IPS-20b (cell line): Measurements from ENCODE around the gene SLC25A38.
A peak's percentile ranks its signal among the peaks of the same experiment; 100 is the strongest.

ENCODE experiments used
- H3K27ac ChIP-seq: one replicate; pipeline ENCODE4 v1.5.1; 2013; ENCODE audit warnings: low read length
- H3K27me3 ChIP-seq: 2 replicates; pipeline ENCODE4 v1.6.1; 2013; ENCODE audit warnings: mild to moderate bottlenecking, low read length, inconsistent platforms; ENCODE audit not compliant: insufficient read depth
- H3K36me3 ChIP-seq: 2 replicates; pipeline ENCODE4 v1.6.1; 2013; ENCODE audit warnings: low read depth, mild to moderate bottlenecking, inconsistent platforms, low read length, moderate library complexity; ENCODE audit not compliant: insufficient read depth
- H3K4me1 ChIP-seq: 2 replicates; pipeline ENCODE4 v1.6.1; 2013; ENCODE audit warnings: mild to moderate bottlenecking, control low read depth, inconsistent platforms, low read length, moderate library complexity; ENCODE audit not compliant: insufficient read depth
- H3K4me3 ChIP-seq: 2 replicates; pipeline ENCODE4 v1.5.1; 2013; ENCODE audit warnings: mild to moderate bottlenecking, low read length, inconsistent platforms
- H3K9ac ChIP-seq: 2 replicates; pipeline ENCODE4 v1.6.1; 2013; ENCODE audit warnings: low read depth, mild to moderate bottlenecking, inconsistent platforms, low read length, moderate library complexity
- H3K9me3 ChIP-seq: 2 replicates; pipeline ENCODE4 v1.6.1; 2013; ENCODE audit warnings: mild to moderate bottlenecking, low read depth, low read length, inconsistent platforms; ENCODE audit not compliant: insufficient read depth

The SLC25A38 gene

GRCh38 chr3:39396690-39397089 lies 13.5 kb downstream of the SLC25A38 start:
- Histone ChIP-seq H3K36me3 (peaks cover 78% of the 10 kb centered on the region), H3K9ac (no peak overlapping the region), H3K27me3 (no peaks in the 10 kb centered on the region), H3K4me3 (no peak overlapping the region), H3K9me3 (no peaks in the 10 kb centered on the region), H3K4me1 (peaks cover 3% of the 10 kb centered on the region), H3K27ac (no peak overlapping the region)

- H3K4me3 ChIP-seq: no peak overlapping the region
- peaks cover 58% of the 10 kb centered on the region for H3K36me3 ChIP-seq
These were observed 15.5 kb downstream of the SLC25A38 start for GRCh38 chr3:39398700-39399099.

GRCh38 chr3:39401983-39402382 lies 18.8 kb downstream of the SLC25A38 start:
- H3K27ac ChIP-seq: peak overlapping the region; percentile 48
- no peak overlapping the region for H3K4me3 ChIP-seq
- peaks cover 29% of the 10 kb centered on the region for H3K36me3 ChIP-seq
- H3K9ac ChIP-seq: peak overlapping the region; percentile 18; the same call in 1 of the 2 replicates
- no peaks in the 10 kb centered on the region for H3K27me3 ChIP-seq
- H3K4me1 ChIP-seq: peaks cover 17% of the 10 kb centered on the region
- H3K9me3 ChIP-seq: no peaks in the 10 kb centered on the region

More at GRCh38 chr3:39398700-39399099, 15.5 kb downstream of the SLC25A38 start:
- Histone ChIP-seq H3K9me3 (no peaks in the 10 kb centered on the region), H3K27me3 (no peaks in the 10 kb centered on the region), H3K27ac (no peak overlapping the region), H3K4me1 (peaks cover 8% of the 10 kb centered on the region), H3K9ac (no peak overlapping the region)

- no peaks in the 10 kb centered on the region for H3K9me3 ChIP-seq
- H3K27me3 ChIP-seq: no peaks in the 10 kb centered on the region
- H3K4me3 ChIP-seq: peak overlapping the region; percentile 99
- peak overlapping the region; percentile 58 for H3K27ac ChIP-seq
- peaks cover 43% of the 10 kb centered on the region for H3K36me3 ChIP-seq
- peaks cover 27% of the 10 kb centered on the region for H3K4me1 ChIP-seq
- H3K9ac ChIP-seq: peak overlapping the region; percentile 97
These were observed 21.9 kb downstream of the SLC25A38 start for GRCh38 chr3:39404943-39405686.

GRCh38 chr3:39405687-39406367 lies 22.7 kb downstream of the SLC25A38 start:
- Histone ChIP-seq H3K4me1 (peaks cover 27% of the 10 kb centered on the region), H3K9ac (peak overlapping the region; percentile 97), H3K36me3 (peaks cover 47% of the 10 kb centered on the region)

GRCh38 chr3:39406368-39407258 lies 23.4 kb downstream of the SLC25A38 start, which contains the start of gene RPSA:
RPSA (plus strand) TSS chr3:39406720; CDS start chr3:39407654, 934 bp downstream.
- H3K27ac ChIP-seq: peak within 1 kb of the TSS; percentile 88
- peak within 1 kb of the TSS; percentile 99 for H3K4me3 ChIP-seq
- no peaks in the 10 kb centered on the region for H3K9me3 ChIP-seq
- peaks cover 24% of the 10 kb centered on the region for H3K4me1 ChIP-seq
- no peaks in the 10 kb centered on the region for H3K27me3 ChIP-seq
- H3K36me3 ChIP-seq: peaks cover 50% of the 10 kb centered on the region
- H3K9ac ChIP-seq: peak within 1 kb of the TSS; percentile 97

More at GRCh38 chr3:39405687-39406367, 22.7 kb downstream of the SLC25A38 start:
- H3K27ac ChIP-seq: peak overlapping the region; percentile 58
- peak overlapping the region; percentile 99 for H3K4me3 ChIP-seq
- no peaks in the 10 kb centered on the region for H3K9me3 ChIP-seq
- no peaks in the 10 kb centered on the region for H3K27me3 ChIP-seq

GRCh38 chr3:39407259-39407629 lies 24.1 kb downstream of the SLC25A38 start:
- peaks cover 56% of the 10 kb centered on the region for H3K36me3 ChIP-seq
- H3K9me3 ChIP-seq: no peaks in the 10 kb centered on the region
- H3K4me3 ChIP-seq: peak overlapping the region; percentile 99
- peaks cover 22% of the 10 kb centered on the region; the same call in 1 of the 2 replicates for H3K4me1 ChIP-seq
- H3K9ac ChIP-seq: peak overlapping the region; percentile 97
- H3K27me3 ChIP-seq: no peaks in the 10 kb centered on the region
- peak overlapping the region; percentile 88 for H3K27ac ChIP-seq

- H3K9ac ChIP-seq: peak overlapping the region; percentile 97
- no peaks in the 10 kb centered on the region for H3K9me3 ChIP-seq
- H3K36me3 ChIP-seq: peaks cover 63% of the 10 kb centered on the region
- H3K4me3 ChIP-seq: peak overlapping the region; percentile 99
- H3K27ac ChIP-seq: peak overlapping the region; percentile 88
- H3K4me1 ChIP-seq: peaks cover 22% of the 10 kb centered on the region; the same call in 1 of the 2 replicates
- H3K27me3 ChIP-seq: no peaks in the 10 kb centered on the region
These were observed 24.8 kb downstream of the SLC25A38 start for GRCh38 chr3:39407773-39408492.

- Histone ChIP-seq H3K36me3 (peaks cover 71% of the 10 kb centered on the region), H3K9me3 (no peaks in the 10 kb centered on the region), H3K27ac (peak overlapping the region; percentile 88), H3K4me3 (peak overlapping the region; percentile 99), H3K9ac (peak overlapping the region; percentile 97), H3K4me1 (peaks cover 19% of the 10 kb centered on the region; the same call in 1 of the 2 replicates), H3K27me3 (no peaks in the 10 kb centered on the region)
These were observed 25.6 kb downstream of the SLC25A38 start for GRCh38 chr3:39408493-39409372.

GRCh38 chr3:39409514-39410136 lies 26.5 kb downstream of the SLC25A38 start:
- H3K9ac ChIP-seq: peak overlapping the region; percentile 62; the same call in 1 of the 2 replicates
- peak overlapping the region; percentile 39; the same call in 1 of the 2 replicates for H3K4me3 ChIP-seq
- no peaks in the 10 kb centered on the region for H3K9me3 ChIP-seq
- H3K27me3 ChIP-seq: no peaks in the 10 kb centered on the region
- no peak overlapping the region for H3K27ac ChIP-seq
- H3K36me3 ChIP-seq: peaks cover 79% of the 10 kb centered on the region
- H3K4me1 ChIP-seq: peaks cover 11% of the 10 kb centered on the region; the same call in 1 of the 2 replicates
